Immature natural killer cell (primary cell): Measurements from ENCODE around the gene PTHLH. TPM values are rescaled to one million over a fixed set of nuclear protein-coding genes. Genes with fewer than 3 reads are reported as not detected.

Experiments used
- DNase-seq, 3 donors: peaks; one replicate each; pipeline ENCODE4 v3.0.0; 2022; ENCODE audit warnings: mixed read lengths in 1 of 3
- H3K27ac Mint-ChIP-seq, 6 donors: one replicate each; pipeline ENCODE4 v1.8.0; 2020; ENCODE audit warnings: mixed read lengths in 6 of 6, mild to moderate bottlenecking in 5 of 6, inconsistent platforms in 4 of 6, moderate library complexity in 3 of 6
- H3K27me3 Mint-ChIP-seq, 3 donors: one replicate each; pipeline ENCODE4 v1.8.0; 2020 to 2021; ENCODE audit warnings: low read depth in 3 of 3, mild to moderate bottlenecking in 3 of 3, mixed read lengths in 3 of 3, moderate library complexity in 3 of 3, inconsistent platforms in 1 of 3
- H3K36me3 Mint-ChIP-seq, 3 donors: one replicate each; pipeline ENCODE4 v1.8.0; 2020; ENCODE audit warnings: mixed read lengths in 3 of 3, inconsistent platforms in 2 of 3, mild to moderate bottlenecking in 2 of 3
- H3K4me1 Mint-ChIP-seq, 2 donors: one replicate each; pipeline ENCODE4 v1.8.0; 2020; ENCODE audit warnings: inconsistent platforms in 2 of 2, mild to moderate bottlenecking in 2 of 2, mixed read lengths in 2 of 2, moderate library complexity in 1 of 2
- H3K4me3 Mint-ChIP-seq, 5 donors: one replicate each; pipeline ENCODE4 v1.8.0; 2020; ENCODE audit warnings: mild to moderate bottlenecking in 5 of 5, mixed read lengths in 5 of 5, inconsistent platforms in 3 of 5, moderate library complexity in 3 of 5
- H3K9me3 Mint-ChIP-seq, 6 donors: one replicate each; pipeline ENCODE4 v1.8.0; 2020; ENCODE audit warnings: mild to moderate bottlenecking in 6 of 6, mixed read lengths in 6 of 6, inconsistent platforms in 4 of 6, moderate library complexity in 3 of 6
- polyA plus RNA-seq, 3 donors: library from polyadenylated mRNA; unstranded; fragments of 300-500 nt; fragmentation: Illumina TruSeq; gene quantifications; one replicate each; pipeline ENCODE4 v1.2.3, GENCODE V29; 2021

The PTHLH gene
- polyA plus RNA-seq, 3 donors from 2014 or later, result not detected

DNA sequence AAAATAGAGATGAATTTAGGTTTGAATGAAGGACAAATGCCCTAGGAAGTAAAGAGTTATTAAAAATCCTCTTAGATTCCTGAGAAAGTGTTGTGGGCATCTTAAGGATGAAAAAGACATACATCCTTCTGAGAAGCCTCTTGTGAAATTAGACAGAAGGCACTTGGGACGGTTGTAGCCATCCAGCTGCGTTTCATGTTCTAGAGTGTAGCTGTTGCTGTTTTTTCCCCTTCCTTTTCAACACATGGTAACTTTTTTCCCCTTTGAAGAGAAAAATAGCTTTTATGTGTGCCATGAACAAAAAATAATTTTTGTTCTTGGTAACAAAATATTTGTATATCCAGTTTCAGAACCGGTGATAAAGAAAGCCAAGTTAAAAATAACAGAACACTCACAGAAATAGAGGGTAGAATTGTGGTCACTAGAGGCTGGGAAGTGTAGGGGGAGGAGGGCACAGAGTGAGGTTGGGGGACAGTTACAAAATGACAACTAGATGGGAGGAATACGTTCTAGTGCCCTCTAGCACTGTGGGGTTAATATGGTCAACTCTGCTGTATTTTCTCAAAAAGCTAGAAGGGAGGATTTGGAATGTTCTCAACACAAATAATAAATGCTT lies 58.4 kb downstream of the PTHLH start:
- Mint-ChIP-seq H3K36me3 (no peaks in the 10 kb centered on the region), H3K4me3 (no peak overlapping the region), H3K27ac (no peak overlapping the region), H3K9me3 (peaks cover 0 to 9% (median 2%) of the 10 kb centered on the region in 6 donors), H3K27me3 (peaks cover 1 to 3% (median 2%) of the 10 kb centered on the region in 3 donors), H3K4me1 (no peaks in the 10 kb centered on the region)
- DNase-seq, result no peak

- Mint-ChIP-seq H3K9me3 (peaks cover 0 to 6% (median under 1%) of the 10 kb centered on the region in 6 donors), H3K27me3 (peaks cover 1 to 3% (median 2%) of the 10 kb centered on the region in 3 donors), H3K36me3 (no peaks in the 10 kb centered on the region), H3K4me1 (no peaks in the 10 kb centered on the region), H3K4me3 (no peak overlapping the region), H3K27ac (no peak overlapping the region)
- no peak for DNase-seq
These were observed 61.1 kb downstream of the PTHLH start for GRCh38 chr12:27911397-27911796.

Other genes with a start within 250 kb of the PTHLH start
- gene KLHL42, start 192.5 kb downstream of the PTHLH start, polyA plus RNA-seq, result 10 to 100 TPM in 1 of 3 donors, 1 to 10 TPM in 2; 3.5 to 10.3 (median 5.7) TPM
- not detected for gene MANSC4, start 192.5 kb downstream of the PTHLH start, polyA plus RNA-seq
- gene CCDC91, start 217.7 kb upstream of the PTHLH start, polyA plus RNA-seq, result 10 to 100 TPM; 46.8 to 60.1 (median 54.3) TPM